GM23248 (cell line): Measurements from ENCODE around the gene CPAMD8.
"Not testable (repeated sequence)": the region's sequence is repeated elsewhere in the genome, so short reads cannot be mapped to it uniquely, and the experiment has no call there.

ENCODE experiments used
- EZH2 ChIP-seq: fragments of 200-600 bp; sonication (generic); IDR thresholded peaks from 2 replicates; pipeline ENCODE4 v1.6.1; 2018; ENCODE audit warnings: antibody characterized with exemption, mild to moderate bottlenecking; ENCODE audit not compliant: insufficient read depth, poor library complexity, severe bottlenecking
- EZH2phosphoT487 ChIP-seq: fragments of 200-600 bp; sonication (generic); IDR thresholded peaks from 2 replicates; pipeline ENCODE4 v1.6.1; 2018; ENCODE audit warnings: antibody characterized with exemption, moderate library complexity, mild to moderate bottlenecking, low read depth; ENCODE audit not compliant: insufficient read depth

DNA sequence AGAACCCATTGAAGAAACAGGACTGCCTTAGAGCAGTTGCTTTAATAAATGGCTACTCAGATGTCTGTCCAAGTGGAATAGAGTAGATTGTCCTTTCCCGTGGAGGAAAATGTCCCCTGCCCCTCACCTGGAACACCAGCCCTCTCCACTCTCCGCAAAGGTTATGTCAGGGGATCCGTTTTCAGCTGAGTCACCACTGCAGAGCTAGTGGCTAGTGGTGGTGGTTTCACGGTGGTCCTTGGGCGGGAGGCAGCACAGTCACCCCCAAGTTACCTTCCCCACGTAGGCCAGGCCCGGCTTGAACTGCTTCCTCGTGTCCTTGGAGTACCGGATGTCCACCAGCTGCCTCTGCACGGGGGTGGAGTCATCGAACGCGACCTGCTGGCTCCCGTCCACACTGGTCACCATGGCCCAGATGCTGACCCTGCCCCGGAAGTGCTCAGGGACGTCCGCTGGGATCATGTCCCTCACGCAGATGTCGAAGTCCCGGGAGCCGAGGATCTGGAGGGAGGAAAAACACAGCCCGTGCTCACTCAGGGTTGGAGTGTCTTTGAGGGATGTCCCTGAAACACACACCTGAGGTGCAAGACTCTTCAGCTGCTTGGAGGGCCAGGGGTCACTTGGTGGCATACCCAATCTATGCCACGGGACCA, 29.6 kb downstream of the CPAMD8 start:
- TF ChIP-seq EZH2, EZH2phosphoT487: not testable (repeated sequence)
